DMS114 treated with DMSO at 0.1 percent for 48 hours (cell line): Measurements from ENCODE around the gene CDK4.

Experiments
- DNase-seq: peaks from one replicate; lab custom pipeline; 2025; ENCODE audit not compliant: unreplicated experiment; lab: John Stamatoyannopoulos, UW

CDK4 gene

DNA sequence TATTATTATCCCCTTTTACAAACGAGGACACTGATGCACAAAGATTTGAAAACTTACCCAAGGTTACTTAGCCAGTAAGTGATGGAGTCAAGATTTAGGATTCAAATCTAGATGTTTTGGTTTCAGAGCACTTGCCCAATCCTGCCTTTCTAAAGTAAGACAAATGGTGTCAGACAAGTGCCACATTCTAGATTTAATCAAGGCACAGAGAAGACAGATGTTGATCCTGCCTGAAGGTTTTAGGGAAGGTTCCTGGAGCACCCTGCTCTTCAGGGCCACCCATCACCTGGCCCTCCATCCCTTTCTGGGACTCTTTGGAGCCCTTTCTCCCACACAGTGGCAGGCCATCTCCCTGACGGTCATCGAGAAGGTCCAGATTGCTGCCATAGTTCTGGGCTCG, 5.7 kb upstream of the CDK4 start:
- DNase-seq, result no peak

DNA sequence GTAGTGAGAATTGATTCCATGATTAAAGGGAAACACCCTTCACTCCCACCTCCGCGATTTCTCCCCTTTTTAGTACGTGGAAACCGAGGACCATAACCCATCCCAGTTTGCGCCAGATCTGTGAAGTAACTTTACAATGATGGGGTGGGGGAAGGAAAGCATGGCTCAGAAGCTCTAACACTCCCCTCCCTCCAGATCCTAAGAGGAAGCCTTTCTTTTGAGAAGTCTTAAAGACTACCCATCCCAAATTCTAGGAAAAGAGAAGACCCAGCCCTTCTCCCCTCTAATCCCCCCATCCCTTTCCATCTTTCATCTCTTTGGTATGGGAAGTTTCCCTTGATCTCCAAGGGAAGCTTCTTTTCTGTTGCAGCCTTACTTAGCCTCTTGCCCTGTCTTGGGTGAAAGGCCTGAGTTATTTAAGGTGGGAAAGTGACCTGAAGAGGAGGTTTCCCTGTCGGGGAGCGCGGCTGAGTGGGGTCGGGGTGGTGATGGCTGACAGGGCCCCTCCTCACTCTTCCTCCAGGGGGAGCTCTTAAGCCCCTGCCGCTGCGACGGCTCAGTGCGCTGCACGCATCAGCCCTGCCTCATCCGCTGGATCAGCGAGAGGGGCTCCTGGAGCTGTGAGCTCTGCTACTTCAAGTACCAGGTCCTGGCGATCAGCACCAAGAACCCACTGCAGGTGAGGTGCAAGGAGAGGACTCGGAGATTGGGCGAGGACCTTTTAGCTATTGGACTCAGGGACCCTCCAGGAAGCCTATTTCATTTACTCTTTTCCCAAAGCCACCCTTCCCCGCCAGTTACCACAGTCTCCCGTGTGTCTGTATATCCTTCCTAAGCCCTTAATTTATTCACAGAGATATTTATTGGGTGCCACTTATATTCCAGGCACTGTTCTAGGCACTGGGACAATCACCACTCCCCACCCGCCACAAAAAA, 4.6 kb upstream of the CDK4 start:
- DNase-seq, result no peak

DNA sequence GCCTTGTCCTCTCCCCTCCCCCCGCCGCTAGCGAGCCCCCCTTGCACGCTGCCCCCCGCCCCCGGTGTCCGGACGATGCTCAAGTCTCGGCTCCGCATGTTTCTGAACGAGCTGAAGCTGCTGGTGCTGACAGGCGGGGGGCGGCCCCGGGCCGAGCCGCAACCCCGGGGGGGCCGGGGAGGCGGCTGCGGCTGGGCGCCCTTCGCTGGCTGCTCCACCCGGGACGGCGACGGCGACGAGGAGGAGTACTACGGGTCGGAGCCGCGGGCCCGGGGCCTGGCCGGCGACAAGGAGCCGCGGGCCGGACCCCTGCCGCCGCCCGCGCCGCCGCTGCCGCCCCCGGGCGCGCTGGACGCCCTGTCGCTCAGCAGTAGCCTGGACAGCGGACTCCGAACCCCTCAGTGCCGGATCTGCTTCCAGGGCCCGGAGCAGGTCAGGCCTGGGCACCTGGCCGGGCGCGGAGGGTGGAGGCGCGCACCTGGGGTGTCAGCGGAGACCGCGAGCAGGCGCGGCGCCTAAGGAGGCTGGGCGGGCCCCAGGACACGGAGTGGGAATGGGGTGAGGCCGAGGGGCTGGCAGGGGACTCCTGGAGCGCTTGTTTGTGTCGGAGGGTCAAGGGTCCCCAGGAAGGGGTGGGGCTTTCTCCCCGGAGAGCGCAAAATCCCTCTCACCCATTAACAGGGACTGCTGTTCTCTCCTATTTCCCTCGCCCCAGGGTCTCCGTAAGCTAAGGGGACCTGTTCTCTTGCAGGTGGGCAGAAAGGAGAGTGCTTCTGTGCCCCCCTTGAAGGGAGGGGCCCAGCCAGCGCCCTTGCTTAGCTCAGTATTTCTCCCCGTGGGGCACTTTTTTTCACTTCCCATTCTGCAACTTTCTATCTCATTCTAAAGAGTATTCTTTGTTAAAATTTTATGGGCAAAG, 3.6 kb upstream of the CDK4 start:
- DNase-seq, result no peak

DNA sequence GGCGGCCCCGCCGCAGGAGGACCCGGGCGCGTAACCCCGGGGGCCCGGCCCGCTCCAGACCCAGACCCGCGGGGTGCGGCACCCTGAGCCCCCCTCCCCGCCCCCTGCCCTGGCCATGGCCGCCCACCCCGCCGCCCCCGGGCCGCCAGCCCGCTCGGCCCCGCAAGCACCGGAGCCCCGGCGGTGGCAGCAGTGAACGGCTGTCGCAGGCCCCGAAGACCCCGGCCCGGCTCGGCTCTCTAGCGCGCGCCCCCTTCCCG, 3.0 kb upstream of the CDK4 start:
- DNase-seq, result no peak

DNA sequence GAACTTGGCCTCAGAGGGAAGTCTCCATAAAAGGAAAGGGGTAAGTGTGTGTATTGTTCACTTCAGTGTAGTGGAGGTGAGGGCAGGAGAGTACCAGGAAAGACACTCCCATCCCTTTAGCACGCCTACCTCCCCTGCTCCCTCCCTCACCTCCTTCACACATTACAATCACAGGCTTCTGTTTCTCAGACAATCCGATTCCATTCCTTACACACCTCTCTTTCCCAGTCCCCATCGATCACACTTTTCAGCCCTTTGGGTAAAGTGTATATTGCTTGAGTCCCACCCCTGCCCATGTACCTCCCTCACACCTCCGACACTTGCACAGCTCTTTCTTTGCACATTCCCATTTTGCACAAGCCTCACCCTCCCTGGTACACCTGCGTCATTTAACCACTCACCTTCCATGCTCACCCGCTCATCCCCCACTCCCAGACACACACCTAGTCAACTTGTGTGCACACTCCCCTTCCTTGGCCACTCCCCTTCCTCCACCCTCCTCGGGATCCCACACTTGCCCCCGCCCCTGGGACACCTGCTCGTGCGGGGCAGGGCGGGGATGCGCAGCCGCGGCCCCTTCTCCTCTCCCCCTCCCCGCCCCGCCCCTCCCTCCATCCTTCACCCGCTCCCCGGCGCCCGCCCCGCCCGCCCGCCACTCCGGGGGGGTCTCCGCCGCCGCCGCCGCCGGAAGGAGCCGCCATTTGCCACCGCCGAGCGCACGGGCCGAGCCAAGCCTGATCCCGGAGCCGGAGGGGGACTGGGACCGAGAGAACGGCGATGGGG, 2.5 kb upstream of the CDK4 start, which contains the start of gene MARCHF9:
TSS of gene MARCHF9 (plus strand) at position 693 of the 783 bp plus-strand sequence. CDS start 426 bp downstream, outside the sequence.
- DNase-seq, result peak; percentile 36

DNA sequence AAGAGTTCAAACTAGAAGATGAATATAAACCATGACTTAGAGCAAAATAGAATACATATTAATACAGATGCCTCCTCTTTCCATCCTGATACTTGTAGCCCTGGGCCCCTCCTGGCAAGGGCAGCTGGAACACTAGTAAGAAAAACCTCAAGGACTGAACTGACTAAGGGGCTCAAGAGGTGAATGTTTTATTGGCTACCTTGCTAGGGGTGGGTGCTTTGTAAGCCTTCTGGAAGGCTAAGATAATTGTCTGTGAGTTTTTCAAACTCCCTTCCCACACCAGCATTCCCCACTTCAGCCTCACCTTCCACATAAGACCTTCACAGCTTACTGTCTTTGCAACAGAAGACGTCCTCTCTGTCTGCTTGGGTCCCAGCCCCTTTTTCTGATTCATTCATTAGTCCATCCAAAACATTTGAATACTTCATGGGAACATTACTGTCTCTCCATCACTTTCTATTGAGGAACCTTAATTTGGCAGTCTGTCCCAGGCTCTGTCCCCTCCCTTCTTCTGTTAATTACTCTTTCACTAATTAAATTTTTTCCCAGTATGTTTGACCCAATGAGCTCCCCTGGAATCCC, 1.7 kb upstream of the CDK4 start:
- no peak for DNase-seq

DNA sequence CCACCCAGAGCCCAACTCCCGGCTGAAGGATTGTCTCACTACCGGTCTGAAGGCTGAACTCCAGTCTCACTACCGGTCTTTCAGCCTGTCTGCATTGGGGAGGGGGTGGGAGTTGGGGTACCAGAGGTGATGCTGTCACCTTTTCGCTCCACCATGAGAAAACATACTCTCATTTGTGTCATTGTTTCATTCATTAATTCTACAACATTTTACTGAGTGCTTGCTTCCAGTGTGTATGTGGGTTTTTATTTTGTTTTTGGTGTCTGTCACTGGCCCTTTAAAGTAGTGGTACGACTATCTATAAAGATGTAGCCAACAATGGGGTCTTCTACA, 524 bp upstream of the CDK4 start:
- no peak for DNase-seq

DNA sequence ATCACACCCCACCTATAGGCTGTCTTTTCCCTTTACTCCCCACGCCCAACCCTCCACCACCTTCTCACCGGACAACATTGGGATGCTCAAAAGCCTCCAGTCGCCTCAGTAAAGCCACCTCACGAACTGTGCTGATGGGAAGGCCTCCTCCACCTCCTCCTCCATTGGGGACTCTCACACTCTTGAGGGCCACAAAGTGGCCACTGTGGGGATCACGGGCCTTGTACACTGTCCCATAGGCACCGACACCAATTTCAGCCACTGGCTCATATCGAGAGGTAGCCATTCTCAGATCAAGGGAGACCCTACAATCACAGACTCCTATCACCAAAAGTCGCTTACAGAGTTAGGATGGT, 700 bp downstream of the CDK4 start:
- no peak for DNase-seq

DNA sequence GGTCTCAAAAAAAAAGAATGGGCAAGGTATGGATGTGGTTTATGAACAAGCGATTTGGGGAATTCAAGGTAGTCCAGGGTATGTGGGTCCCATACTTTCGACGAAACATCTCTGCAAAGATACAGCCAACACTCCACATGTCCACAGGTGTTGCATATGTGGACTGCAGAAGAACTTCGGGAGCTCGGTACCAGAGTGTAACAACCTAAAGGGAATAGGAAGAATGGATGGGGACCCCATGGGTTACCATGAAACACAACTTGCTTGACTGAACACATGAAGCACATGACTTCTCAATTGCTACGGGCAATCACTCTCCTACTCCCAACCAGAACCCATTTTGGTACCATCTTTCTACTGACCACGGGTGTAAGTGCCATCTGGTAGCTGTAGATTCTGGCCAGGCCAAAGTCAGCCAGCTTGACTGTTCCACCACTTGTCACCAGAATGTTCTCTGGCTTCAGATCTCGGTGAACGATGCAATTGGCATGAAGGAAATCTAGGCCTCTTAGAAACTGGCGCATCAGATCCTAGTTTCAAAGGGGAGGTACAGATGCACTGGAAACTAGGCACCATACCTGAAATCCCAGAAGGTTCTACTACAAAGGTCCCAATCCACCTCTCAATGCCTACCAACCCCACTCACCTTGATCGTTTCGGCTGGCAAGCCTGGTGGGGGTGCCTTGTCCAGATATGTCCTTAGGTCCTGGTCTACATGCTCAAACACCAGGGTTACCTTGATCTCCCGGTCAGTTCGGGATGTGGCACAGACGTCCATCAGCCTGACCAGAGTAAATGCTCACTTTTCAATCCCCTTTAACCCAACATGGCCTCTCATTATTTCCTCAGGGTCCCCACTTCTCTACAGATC, 1.3 kb downstream of the CDK4 start:
- no peak for DNase-seq

DNA sequence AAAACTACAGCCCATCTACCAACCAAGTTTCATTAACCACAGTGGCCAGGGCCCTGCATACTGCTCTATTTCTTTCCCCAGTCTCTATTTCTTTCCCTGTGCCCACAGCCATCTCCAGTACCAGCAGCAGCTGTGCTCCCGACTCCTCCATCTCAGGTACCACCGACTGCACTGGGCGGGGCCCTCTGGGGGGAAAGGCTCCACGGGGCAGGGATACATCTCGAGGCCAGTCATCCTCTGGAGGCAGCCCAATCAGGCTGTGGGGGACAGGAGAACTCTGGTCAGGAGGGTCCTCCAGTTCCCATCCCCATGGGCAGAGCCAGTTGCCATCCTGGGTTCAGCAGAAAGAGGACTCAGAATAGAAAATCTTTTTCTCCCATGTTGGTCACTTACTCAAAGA, 3.0 kb downstream of the CDK4 start:
- no peak for DNase-seq

DNA sequence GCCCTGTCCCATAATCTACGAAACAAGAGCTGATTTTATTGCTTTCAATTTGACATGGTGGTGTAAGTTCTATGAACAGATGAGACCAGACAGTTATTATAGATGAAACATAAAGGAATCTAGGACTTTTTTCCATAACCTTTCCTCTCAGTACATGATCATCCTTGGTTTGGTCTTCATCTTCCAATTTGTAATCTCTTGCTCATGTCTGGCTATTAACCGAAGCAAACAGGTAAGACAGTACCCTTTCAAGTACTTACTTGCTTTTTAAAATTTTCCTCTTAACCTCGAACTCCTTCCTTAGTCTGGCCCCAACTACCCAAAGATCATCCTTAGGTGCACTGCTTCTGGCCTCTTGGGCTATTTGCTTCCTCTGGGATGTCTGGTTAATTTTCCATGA, 6.1 kb downstream of the CDK4 start:
- DNase-seq, result no peak

DNA sequence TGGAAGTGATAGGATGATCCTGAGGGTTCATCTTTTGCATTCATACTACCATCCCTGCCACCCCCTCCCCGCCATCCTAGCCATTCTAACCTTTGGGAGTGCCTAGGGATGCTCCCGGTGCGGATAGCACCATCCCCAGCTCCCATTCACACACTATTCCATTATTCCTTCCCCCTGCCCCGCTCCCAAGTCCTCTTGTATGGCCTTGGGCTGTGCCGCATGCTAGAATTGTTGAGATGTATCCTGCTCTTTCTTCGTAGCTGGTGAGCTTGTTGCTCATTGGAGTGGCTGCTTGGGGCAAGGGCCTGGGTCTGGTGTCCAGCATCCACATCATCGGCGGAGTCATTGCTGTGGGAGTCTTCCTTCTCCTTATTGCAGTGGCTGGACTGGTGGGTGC, 6.6 kb downstream of the CDK4 start:
- no peak for DNase-seq

DNA sequence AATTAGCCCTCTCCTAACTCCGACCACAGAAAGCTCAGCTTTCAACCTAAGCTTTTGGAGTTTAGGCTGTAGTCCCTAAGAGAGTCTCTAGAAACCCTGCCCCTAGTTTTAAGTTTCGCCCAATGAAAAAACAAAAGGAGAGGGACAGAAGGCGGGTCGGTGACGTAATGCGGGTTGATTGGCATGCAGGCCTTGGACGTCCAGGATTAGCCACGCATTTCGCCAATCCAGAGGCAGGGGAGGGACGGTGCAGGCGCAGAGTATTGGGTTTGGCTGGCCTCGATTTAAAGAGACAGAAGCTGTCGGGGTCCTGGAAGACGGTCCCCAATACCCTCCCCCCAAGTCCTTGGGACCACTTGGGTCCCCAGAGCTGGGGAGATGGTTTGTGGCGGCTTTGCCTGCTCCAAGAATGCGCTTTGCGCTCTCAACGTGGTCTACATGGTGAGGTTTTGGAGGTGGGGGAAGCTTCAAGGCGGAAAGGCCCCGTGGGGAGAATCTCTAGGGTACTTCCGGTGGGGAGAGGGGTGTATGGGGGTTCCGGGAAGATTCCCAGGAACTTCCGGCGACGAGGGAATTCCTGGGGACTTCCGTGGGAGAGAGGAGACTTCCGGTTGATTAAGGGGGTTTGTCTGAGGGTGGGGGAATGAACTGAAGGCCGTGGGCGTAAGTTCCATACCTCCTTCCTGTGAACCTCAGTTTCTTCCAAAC, 7.2 kb downstream of the CDK4 start, which contains the start of gene TSPAN31:
TSS of gene TSPAN31 (plus strand) at position 263 of the 708 bp plus-strand sequence. CDS start at position 379, 116 bp downstream.
- DNase-seq, result peak; percentile 93

DNA sequence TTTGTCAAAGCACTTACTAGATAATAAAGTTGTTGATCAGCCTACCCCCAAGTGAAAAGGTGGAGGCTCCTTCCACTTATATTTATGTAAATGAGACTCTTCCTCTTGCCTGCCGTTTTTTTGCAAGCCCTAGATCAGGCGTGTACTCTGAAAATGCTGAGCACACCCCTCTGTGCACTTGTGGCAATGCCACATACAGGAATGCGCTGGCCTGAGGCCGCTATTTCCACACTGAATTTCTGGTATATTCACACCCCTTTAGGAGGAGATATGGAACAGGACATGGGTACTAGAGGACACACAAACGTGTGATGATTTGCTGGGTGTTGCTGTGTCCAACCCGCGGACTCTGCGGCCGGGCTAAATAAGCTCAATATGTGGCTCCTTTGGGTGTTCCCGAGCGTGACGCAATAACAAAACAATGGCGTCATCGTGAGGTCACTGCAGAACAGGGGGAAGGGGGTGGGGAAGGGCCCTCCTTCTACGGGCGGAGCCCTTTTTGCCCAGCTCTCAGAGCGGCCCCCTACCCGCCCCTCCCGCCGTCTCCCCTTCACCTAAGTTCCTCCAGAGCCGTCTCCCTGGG, 7.8 kb downstream of the CDK4 start:
- peak; percentile 47 for DNase-seq

DNA sequence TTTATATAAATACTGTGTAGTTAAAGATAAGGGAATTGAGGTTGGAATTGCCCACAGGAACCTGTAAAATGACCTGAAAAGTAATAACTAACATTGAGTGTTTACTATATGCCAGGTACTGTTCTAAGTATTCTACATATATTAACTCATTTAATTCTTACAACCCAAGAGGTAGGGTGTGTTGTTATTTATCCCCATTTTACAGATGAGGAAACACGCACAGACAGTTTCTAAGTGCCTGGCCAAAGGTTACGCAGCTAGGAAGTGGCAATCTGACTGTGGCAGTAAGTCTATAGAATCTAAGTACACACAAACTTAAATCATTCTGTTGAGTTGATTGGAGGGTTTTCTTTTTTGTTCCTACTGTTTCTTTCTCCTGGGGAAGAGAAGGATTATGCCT, 8.3 kb downstream of the CDK4 start:
- DNase-seq, result no peak

DNA sequence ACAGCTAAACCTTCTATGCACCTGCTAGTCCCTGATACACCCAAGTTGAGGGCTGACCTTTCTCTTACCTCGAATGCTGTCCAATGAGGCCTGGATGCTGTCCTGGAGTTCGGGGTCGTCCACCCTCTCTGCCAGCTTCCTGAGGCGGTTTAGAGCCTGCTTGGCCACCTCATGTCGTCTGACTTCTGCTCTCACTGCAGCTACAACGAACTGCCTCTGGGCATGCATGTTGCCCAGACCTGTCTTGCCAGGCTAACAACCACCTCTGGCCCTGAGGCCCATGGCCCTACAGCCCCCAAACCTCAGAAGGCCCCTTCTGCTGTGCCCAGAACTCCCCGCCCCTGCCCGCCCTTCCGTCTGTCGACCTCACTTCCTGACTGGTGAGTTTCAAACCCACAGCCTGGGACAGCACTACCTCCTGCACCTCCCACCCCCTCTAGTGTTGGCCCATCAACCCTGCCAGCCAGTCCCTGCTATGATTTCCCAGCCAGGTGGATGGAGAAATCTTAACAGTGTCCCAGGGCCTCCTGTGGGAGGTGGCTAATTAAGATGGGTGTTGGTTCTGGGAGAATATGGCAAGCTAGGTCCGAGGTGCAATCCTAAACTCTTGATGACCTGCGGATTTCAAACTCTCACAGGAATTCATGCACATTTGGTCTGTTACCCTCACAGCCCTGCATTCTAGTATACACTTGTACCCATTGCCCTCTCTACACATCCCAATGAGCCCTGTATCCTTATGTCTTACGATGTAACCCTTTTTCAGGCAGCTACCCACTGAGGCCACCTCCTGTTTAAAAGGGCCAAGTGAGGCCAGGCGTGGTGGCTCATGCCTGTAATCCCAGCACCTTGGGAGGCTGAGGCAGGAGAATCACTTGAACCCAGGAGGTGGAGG, 10.0 kb downstream of the CDK4 start:
- DNase-seq, result no peak

DNA sequence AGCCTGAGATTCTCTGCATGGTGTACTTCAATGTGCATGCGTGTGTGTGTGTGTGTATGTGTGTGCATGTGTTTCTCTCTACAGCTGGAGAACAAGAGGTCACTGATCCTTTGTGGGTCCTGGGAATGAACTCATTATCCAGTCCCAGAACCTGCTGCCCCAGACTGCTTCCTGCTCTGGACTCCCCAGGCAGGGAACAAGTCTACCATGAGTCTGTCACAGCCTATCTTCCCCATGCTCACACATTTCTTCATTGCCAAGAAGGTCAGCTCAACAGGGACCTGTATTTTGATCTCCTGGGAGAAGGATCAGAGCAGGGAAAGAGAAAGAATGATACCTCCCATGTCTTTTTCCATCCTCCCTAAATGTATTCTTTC, 10.7 kb downstream of the CDK4 start:
- DNase-seq, result no peak
